GM23338 (cell line): ENCODE data around the gene HPS3. TPM values are rescaled to one million over a fixed set of nuclear protein-coding genes. Genes with fewer than 3 reads are reported as not detected.
"Not testable (repeated sequence)": the region's sequence is repeated elsewhere in the genome, so short reads cannot be mapped to it uniquely, and the experiment has no call there.

Source experiments
- ATAC-seq: fragments of 200-7000 bp; cut with Tn5 transposase; 3 replicates; pipeline ENCODE4 v1.9.1; 2020
- DNase-seq: peaks from one replicate; pipeline ENCODE4 v3.0.0-alpha.2; 2015; ENCODE audit warnings: low spot score
- H2AFZ ChIP-seq: fragments of 200-600 bp; sonication (generic); 2 replicates; pipeline ENCODE4 v1.8.0; 2016; ENCODE audit warnings: antibody characterized with exemption, mild to moderate bottlenecking, moderate library complexity
- H3F3A ChIP-seq: fragments of 200-600 bp; sonication (generic); replicated peaks from 2 replicates; pipeline ENCODE4 v1.8.0; 2017; ENCODE audit warnings: antibody characterized with exemption, mixed run types, low read depth
- H3K27ac ChIP-seq: fragments of 200-600 bp; sonication (generic); 2 replicates; pipeline ENCODE4 v1.6.1; 2016; ENCODE audit warnings: low read depth
- H3K27me3 ChIP-seq: fragments of 200-600 bp; sonication (generic); 2 replicates; pipeline ENCODE4 v1.8.0; 2016; ENCODE audit warnings: mild to moderate bottlenecking, mixed run types, moderate library complexity; ENCODE audit not compliant: insufficient read depth
- H3K36me3 ChIP-seq: fragments of 200-600 bp; sonication (generic); 2 replicates; pipeline ENCODE4 v1.8.0; 2016; ENCODE audit warnings: mild to moderate bottlenecking; ENCODE audit not compliant: insufficient read depth
- H3K4me1 ChIP-seq: fragments of 200-600 bp; sonication (generic); 2 replicates; pipeline ENCODE4 v1.8.0; 2016; ENCODE audit warnings: mild to moderate bottlenecking, moderate library complexity; ENCODE audit not compliant: insufficient read depth
- H3K4me2 ChIP-seq: fragments of 200-600 bp; sonication (generic); 2 replicates; pipeline ENCODE4 v1.7.1; 2017; ENCODE audit warnings: mixed run types
- H3K4me3 ChIP-seq: fragments of 200-600 bp; sonication (generic); 2 replicates; pipeline ENCODE4 v1.6.1; 2016; ENCODE audit warnings: mixed run types
- H3K79me2 ChIP-seq: fragments of 200-600 bp; sonication (generic); replicated peaks from 2 replicates; pipeline ENCODE4 v1.8.0; 2017; ENCODE audit warnings: mild to moderate bottlenecking; ENCODE audit not compliant: insufficient read depth
- H3K9me2 ChIP-seq: fragments of 200-600 bp; sonication (generic); 2 replicates; pipeline ENCODE4 v1.8.0; 2017; ENCODE audit not compliant: insufficient read depth
- H4K20me1 ChIP-seq: fragments of 200-600 bp; sonication (generic); replicated peaks from 2 replicates; pipeline ENCODE4 v1.8.0; 2017; ENCODE audit warnings: mild to moderate bottlenecking; ENCODE audit not compliant: insufficient read depth
- H3K27ac Mint-ChIP-seq: 2 replicates; pipeline ENCODE4 v1.8.0; 2020; ENCODE audit warnings: inconsistent platforms, mild to moderate bottlenecking, moderate library complexity, mixed read lengths
- H3K27me3 Mint-ChIP-seq: 3 replicates; pipeline ENCODE4 v1.8.0; 2022; ENCODE audit warnings: low read depth, mild to moderate bottlenecking, moderate library complexity, mixed read lengths, inconsistent platforms; ENCODE audit not compliant: insufficient read depth, poor library complexity
- H3K36me3 Mint-ChIP-seq: 3 replicates; pipeline ENCODE4 v1.8.0; 2021; ENCODE audit warnings: low read depth, mild to moderate bottlenecking, inconsistent platforms, moderate library complexity, mixed read lengths
- H3K4me1 Mint-ChIP-seq: 3 replicates; pipeline ENCODE4 v1.8.0; 2020; ENCODE audit warnings: mild to moderate bottlenecking, inconsistent platforms, mixed read lengths
- H3K4me3 Mint-ChIP-seq: 3 replicates; pipeline ENCODE4 v1.8.0; 2021; ENCODE audit warnings: moderate library complexity, mild to moderate bottlenecking, inconsistent platforms, mixed read lengths
- H3K9me3 Mint-ChIP-seq: 3 replicates; pipeline ENCODE4 v1.8.0; 2020; ENCODE audit warnings: moderate library complexity, mild to moderate bottlenecking, inconsistent platforms, mixed read lengths
- CREB1 ChIP-seq: fragments of 250-450 bp; sonication (Bioruptor Pico); IDR thresholded peaks from 2 replicates; pipeline ENCODE4 v1.5.0; 2020; ENCODE audit warnings: low read depth, mild to moderate bottlenecking, moderate library complexity
- EZH2 ChIP-seq: fragments of 200-600 bp; sonication (generic); IDR thresholded peaks from one replicate; pipeline ENCODE4 v1.8.0; 2017; ENCODE audit warnings: antibody characterized with exemption, mild to moderate bottlenecking, low read depth; ENCODE audit not compliant: unreplicated experiment
- EZH2phosphoT487 ChIP-seq: fragments of 200-600 bp; sonication (generic); IDR thresholded peaks from one replicate; pipeline ENCODE4 v1.8.1; 2018; ENCODE audit warnings: antibody characterized with exemption; ENCODE audit not compliant: unreplicated experiment
- JUNB ChIP-seq: IDR thresholded peaks from one replicate; pipeline ENCODE4 v1.6.1; 2016; ENCODE audit warnings: antibody characterized with exemption; ENCODE audit not compliant: unreplicated experiment
- NANOG ChIP-seq: IDR thresholded peaks from 2 replicates; pipeline ENCODE4 v1.6.1; 2016; ENCODE audit warnings: antibody characterized with exemption, borderline replicate concordance
- POLR2AphosphoS5 ChIP-seq: IDR thresholded peaks from 2 replicates; pipeline ENCODE4 v1.6.1; 2016; ENCODE audit warnings: antibody characterized with exemption, low read depth
- REST ChIP-seq: IDR thresholded peaks from one replicate; pipeline ENCODE4 v1.6.1; 2018; ENCODE audit warnings: antibody characterized with exemption; ENCODE audit not compliant: unreplicated experiment
- ZNF114 ChIP-seq: fragments of 250-450 bp; sonication (Bioruptor Pico); IDR thresholded peaks from 2 replicates; pipeline ENCODE4 v1.5.0; 2020; ENCODE audit warnings: mild to moderate bottlenecking, moderate library complexity
- polyA plus RNA-seq: library from polyadenylated mRNA; unstranded; fragments of >200 nt; fragmentation: Nextera tagmentation; extraction: Ambion mirVana; gene quantifications from 2 replicates; pipeline ENCODE4 v1.2.1, GENCODE V29; 2016
- total RNA-seq: library from RNA; depleted of rRNA; stranded (reverse); fragments of >200 nt; shearing (Covaris generic); gene quantifications from 2 replicates; pipeline ENCODE4 v1.2.3, GENCODE V29; 2014
- TF ChIP-seq, protein P1 (sequence below): fragments of 250-450 bp; sonication (Bioruptor Pico); IDR thresholded peaks from 2 replicates; pipeline ENCODE4 v1.5.0; 2020; ENCODE audit warnings: mild to moderate bottlenecking, moderate library complexity

Gene HPS3
- total and polyA plus RNA-seq, 2 experiments from 2014 or later, result 41.7 to 66.8 TPM

GRCh38 chr3:149217347-149217746 is 87.9 kb downstream of the HPS3 start (continued):
- TF ChIP-seq, protein P1, sequence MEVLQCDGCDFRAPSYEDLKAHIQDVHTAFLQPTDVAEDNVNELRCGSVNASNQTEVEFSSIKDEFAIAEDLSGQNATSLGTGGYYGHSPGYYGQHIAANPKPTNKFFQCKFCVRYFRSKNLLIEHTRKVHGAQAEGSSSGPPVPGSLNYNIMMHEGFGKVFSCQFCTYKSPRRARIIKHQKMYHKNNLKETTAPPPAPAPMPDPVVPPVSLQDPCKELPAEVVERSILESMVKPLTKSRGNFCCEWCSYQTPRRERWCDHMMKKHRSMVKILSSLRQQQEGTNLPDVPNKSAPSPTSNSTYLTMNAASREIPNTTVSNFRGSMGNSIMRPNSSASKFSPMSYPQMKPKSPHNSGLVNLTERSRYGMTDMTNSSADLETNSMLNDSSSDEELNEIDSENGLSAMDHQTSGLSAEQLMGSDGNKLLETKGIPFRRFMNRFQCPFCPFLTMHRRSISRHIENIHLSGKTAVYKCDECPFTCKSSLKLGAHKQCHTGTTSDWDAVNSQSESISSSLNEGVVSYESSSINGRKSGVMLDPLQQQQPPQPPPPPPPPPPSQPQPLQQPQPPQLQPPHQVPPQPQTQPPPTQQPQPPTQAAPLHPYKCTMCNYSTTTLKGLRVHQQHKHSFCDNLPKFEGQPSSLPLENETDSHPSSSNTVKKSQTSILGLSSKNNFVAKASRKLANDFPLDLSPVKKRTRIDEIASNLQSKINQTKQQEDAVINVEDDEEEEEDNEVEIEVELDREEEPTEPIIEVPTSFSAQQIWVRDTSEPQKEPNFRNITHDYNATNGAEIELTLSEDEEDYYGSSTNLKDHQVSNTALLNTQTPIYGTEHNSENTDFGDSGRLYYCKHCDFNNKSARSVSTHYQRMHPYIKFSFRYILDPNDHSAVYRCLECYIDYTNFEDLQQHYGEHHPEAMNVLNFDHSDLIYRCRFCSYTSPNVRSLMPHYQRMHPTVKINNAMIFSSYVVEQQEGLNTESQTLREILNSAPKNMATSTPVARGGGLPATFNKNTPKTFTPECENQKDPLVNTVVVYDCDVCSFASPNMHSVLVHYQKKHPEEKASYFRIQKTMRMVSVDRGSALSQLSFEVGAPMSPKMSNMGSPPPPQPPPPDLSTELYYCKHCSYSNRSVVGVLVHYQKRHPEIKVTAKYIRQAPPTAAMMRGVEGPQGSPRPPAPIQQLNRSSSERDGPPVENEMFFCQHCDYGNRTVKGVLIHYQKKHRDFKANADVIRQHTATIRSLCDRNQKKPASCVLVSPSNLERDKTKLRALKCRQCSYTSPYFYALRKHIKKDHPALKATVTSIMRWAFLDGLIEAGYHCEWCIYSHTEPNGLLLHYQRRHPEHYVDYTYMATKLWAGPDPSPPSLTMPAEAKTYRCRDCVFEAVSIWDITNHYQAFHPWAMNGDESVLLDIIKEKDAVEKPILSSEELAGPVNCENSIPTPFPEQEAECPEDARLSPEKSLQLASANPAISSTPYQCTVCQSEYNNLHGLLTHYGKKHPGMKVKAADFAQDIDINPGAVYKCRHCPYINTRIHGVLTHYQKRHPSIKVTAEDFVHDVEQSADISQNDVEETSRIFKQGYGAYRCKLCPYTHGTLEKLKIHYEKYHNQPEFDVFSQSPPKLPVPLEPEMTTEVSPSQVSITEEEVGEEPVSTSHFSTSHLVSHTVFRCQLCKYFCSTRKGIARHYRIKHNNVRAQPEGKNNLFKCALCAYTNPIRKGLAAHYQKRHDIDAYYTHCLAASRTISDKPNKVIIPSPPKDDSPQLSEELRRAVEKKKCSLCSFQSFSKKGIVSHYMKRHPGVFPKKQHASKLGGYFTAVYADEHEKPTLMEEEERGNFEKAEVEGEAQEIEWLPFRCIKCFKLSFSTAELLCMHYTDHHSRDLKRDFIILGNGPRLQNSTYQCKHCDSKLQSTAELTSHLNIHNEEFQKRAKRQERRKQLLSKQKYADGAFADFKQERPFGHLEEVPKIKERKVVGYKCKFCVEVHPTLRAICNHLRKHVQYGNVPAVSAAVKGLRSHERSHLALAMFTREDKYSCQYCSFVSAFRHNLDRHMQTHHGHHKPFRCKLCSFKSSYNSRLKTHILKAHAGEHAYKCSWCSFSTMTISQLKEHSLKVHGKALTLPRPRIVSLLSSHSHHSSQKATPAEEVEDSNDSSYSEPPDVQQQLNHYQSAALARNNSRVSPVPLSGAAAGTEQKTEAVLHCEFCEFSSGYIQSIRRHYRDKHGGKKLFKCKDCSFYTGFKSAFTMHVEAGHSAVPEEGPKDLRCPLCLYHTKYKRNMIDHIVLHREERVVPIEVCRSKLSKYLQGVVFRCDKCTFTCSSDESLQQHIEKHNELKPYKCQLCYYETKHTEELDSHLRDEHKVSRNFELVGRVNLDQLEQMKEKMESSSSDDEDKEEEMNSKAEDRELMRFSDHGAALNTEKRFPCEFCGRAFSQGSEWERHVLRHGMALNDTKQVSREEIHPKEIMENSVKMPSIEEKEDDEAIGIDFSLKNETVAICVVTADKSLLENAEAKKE (CRISPR knock-in tag), result no peak
- TF ChIP-seq EZH2phosphoT487, result no peak
- no peak for TF ChIP-seq NANOG
- no peak for TF ChIP-seq REST
- TF ChIP-seq ZNF114 (CRISPR knock-in tag), result no peak
- TF ChIP-seq EZH2, result no peak
- no peak for TF ChIP-seq POLR2AphosphoS5
- no peak for TF ChIP-seq CREB1 (CRISPR knock-in tag)
- no peak for TF ChIP-seq JUNB

GRCh38 chr3:149219380-149220121 is 90.1 kb downstream of the HPS3 start:
- H3K79me2 ChIP-seq, DNase-seq, H3K9me3 Mint-ChIP-seq, H3K36me3 Mint-ChIP-seq, H3K36me3 ChIP-seq, H3K27ac ChIP-seq, H3F3A ChIP-seq, H4K20me1 ChIP-seq, H3K27me3 Mint-ChIP-seq, ATAC-seq, H3K4me2 ChIP-seq, H3K27me3 ChIP-seq, H3K4me1 ChIP-seq, H3K27ac Mint-ChIP-seq, H3K4me3 ChIP-seq, H3K4me3 Mint-ChIP-seq, H3K9me2 ChIP-seq: not testable (repeated sequence)
- peaks cover 13% of the 10 kb centered on the region for H3K4me1 Mint-ChIP-seq
- H2AFZ ChIP-seq, result peak overlapping the region; percentile 77; the same call in 1 of the 2 replicates
